ENCODE results near the gene TTLL3. TPM values are rescaled to one million over a fixed set of nuclear protein-coding genes. Genes with fewer than 3 reads are reported as not detected.

Gene TTLL3
- total and polyA plus RNA-seq, 2 of the 8 experiments (the other 6 are each of a cell fraction or from before 2014, with no cell fraction given) = 5.9 to 8.9 TPM

- Histone ChIP-seq H2AFZ (ENCODE audit: low read length) (peak within 1 kb of the TSS; percentile 57; the same call in 1 of the 2 replicates), H3K23me2 (ENCODE audit: low read depth, low read length) (peaks cover 7% of the 10 kb centered on the region), H3K18ac (ENCODE audit: extremely low read depth, low read length) (no peak within 1 kb of the TSS; the same call in none of the 2 replicates), H3K4me2 (ENCODE audit: insufficient read depth in 1 of 2, low read depth in 2 of 2, low read length in 2 of 2) (peak within 1 kb of the TSS; percentile 69 to 79), H2BK20ac (ENCODE audit: low read length) (no peak within 1 kb of the TSS), H2BK5ac (ENCODE audit: low read depth, low read length) (no peak within 1 kb of the TSS), H3K79me2 (ENCODE audit: control insufficient read depth in 1 of 2, insufficient read depth in 2 of 2, low read length in 2 of 2) (no peaks in the 10 kb centered on the region), H2BK15ac (ENCODE audit: low read length) (no peak within 1 kb of the TSS), H2BK12ac (ENCODE audit: low read depth, low read length) (no peak within 1 kb of the TSS), H3K56ac (replicated peaks; ENCODE audit: insufficient read length, low read depth, low read length) (no peak within 1 kb of the TSS), H4K5ac (ENCODE audit: insufficient read length, low read depth, low read length) (no peak within 1 kb of the TSS), H3K14ac (ENCODE audit: insufficient read length) (no peak within 1 kb of the TSS), H3K9me3 (ENCODE audit: insufficient read depth in 2 of 2, low read depth in 1 of 2, low read length in 1 of 2) (no peaks in the 10 kb centered on the region), H3K36me3 (ENCODE audit: control insufficient read depth in 2 of 4, insufficient read depth in 4 of 4, low read length in 3 of 4) (no peaks in the 10 kb centered on the region), H4K20me1 (replicated peaks in 1 of 2; ENCODE audit: control insufficient read depth in 1 of 2, insufficient read depth in 2 of 2, low read length in 2 of 2) (peaks cover 0 to 3% of the 10 kb centered on the region in 2 experiments), H3K4me1 (replicated peaks in 1 of 4; ENCODE audit: control insufficient read depth in 3 of 4, insufficient read depth in 4 of 4, low read length in 3 of 4) (peaks cover 0 to 10% (median 2%) of the 10 kb centered on the region in 4 experiments; a peak in 1 of 7 replicates), H2AK5ac (ENCODE audit: low read depth, low read length) (no peak within 1 kb of the TSS), H3K27ac (ENCODE audit: low read depth, low read length) (no peak within 1 kb of the TSS), H2BK120ac (replicated peaks; ENCODE audit: low read depth, low read length) (no peak within 1 kb of the TSS), H4K91ac (replicated peaks; ENCODE audit: insufficient read length, low read length) (peak within 1 kb of the TSS; percentile 35), H3K9ac (replicated peaks in 1 of 4; ENCODE audit: extremely low read depth in 1 of 4, low read depth in 3 of 4, low read length in 3 of 4) (peak within 1 kb of the TSS in 3 of 4 experiments; percentile 6 to 67 (median 21); a peak in 5 of 7 replicates), H4K8ac (ENCODE audit: extremely low read depth, insufficient read depth, low read length) (no peak within 1 kb of the TSS; the same call in 1 of the 2 replicates), H3K27me3 (replicated peaks in 1 of 4; ENCODE audit: control insufficient read depth in 3 of 4, extremely low read depth in 1 of 4, insufficient read depth in 3 of 4, low read length in 3 of 4) (peaks cover 1 to 28% (median 23%) of the 10 kb centered on the region in 4 experiments; a peak in 6 of 7 replicates), H3K4ac (replicated peaks; ENCODE audit: insufficient read length, low read depth, low read length) (no peak within 1 kb of the TSS), H3K4me3 (ENCODE audit: extremely low read depth in 1 of 4, insufficient read depth in 2 of 4, low read depth in 3 of 4, low read length in 4 of 4) (peak within 1 kb of the TSS; percentile 50 to 68 (median 52)), H3K79me1 (ENCODE audit: low read depth, low read length) (no peaks in the 10 kb centered on the region), H3K23ac (ENCODE audit: insufficient read length) (no peak within 1 kb of the TSS)
- 15% methylated on average over 45 of the region's 49 CpGs; no CpG with 5 or more reads in 1 of the 2 experiments for WGBS, 2 experiments (ENCODE audit: extremely low coverage in 1 of 2, insufficient coverage in 1 of 2, insufficient read length in 1 of 2, insufficient replicate concordance in 2 of 2, low coverage in 1 of 2, low lambda C conversion rate in 2 of 2, missing lambda C conversion rate in 1 of 2)
- FAIRE-seq = no peak
- POLR2A ChIA-PET (ENCODE audit: partially characterized antibody) = interaction anchor here (0.6 to 5.2 kb wide), 9 partner anchors 8 to 256 kb away, joined by 3 to 43 read pairs (median 4); partner anchors contain the start of genes ARPC4, FANCD2, OGG1 and TADA3
- DNase-seq (ENCODE audit: low read depth in 1 of 2, low spot score in 2 of 2) = peak in 1 of 2 experiments; percentile 85
- CTCF ChIA-PET (ENCODE audit: partially characterized antibody) = interaction anchor here (0.9 to 1.6 kb wide), 3 partner anchors 12 to 17 kb away, joined by 3 to 5 read pairs (median 3); no protein-coding TSS in a partner anchor
- TF ChIP-seq CBX8 (IDR thresholded peaks at IDR 0.05; ENCODE audit: borderline replicate concordance, low read depth, low read length) (no peak), TAF7 (optimal IDR thresholded peaks at IDR 0.05; ENCODE audit: borderline replicate concordance, low read depth, low read length) (peak; percentile 2), SP2 (IDR thresholded peaks at IDR 0.05; ENCODE audit: low read length) (no peak), USF2 (IDR thresholded peaks at IDR 0.05; ENCODE audit: low read length) (no peak), TBP (IDR thresholded peaks at IDR 0.05; ENCODE audit: low read depth, low read length) (no peak), SIRT6 (IDR thresholded peaks at IDR 0.05; ENCODE audit: low read length) (no peak), YY1 (IDR thresholded peaks at IDR 0.05; ENCODE audit: low read depth, low read length) (no peak), SP4 (IDR thresholded peaks at IDR 0.05; ENCODE audit: low read length) (no peak), ASH2L (IDR thresholded peaks at IDR 0.05; ENCODE audit: low read length) (peak; percentile 67), CBX5 (IDR thresholded peaks at IDR 0.05; ENCODE audit: low read depth, low read length) (no peak), PHF8 (conservative IDR thresholded peaks at IDR 0.05; ENCODE audit: low read depth, low read length) (peak; percentile 45; the same call in 1 of the 2 replicates)
These were observed 40.4 kb upstream of the TTLL3 start, which contains the start of gene CAMK1 for GRCh38 chr3:9769426-9770275. TSS of gene CAMK1 (minus strand) at chr3:9769947. CDS start at chr3:9767749, 2,198 bp downstream.

Measured in H1 (cell line).